GM12878 (cell line): Measurements from ENCODE around the gene C9. TPM values are rescaled to one million over a fixed set of nuclear protein-coding genes. Genes with fewer than 3 reads are reported as not detected.
A peak's percentile ranks its signal among the peaks of the same experiment; 100 is the strongest.
"Not testable (repeated sequence)": the region's sequence is repeated elsewhere in the genome, so short reads cannot be mapped to it uniquely, and the experiment has no call there.

Experiments used
- ATAC-seq: fragments of 200-7000 bp; cut with Tn5 transposase; 3 replicates; pipeline ENCODE4 v1.9.1; 2020; ENCODE audit warnings: mild to moderate bottlenecking, moderate library complexity
- BruUV-seq: library from RNA; stranded (reverse); fragments of 400-500 nt; replicated peaks from 2 replicates; lab custom pipeline; 2021; lab: Mats Ljungman, UMichigan
- CTCF ChIA-PET: fragments of 300-600 bp; sonication (Branson Sonifier 250); formaldehyde crosslinking; extraction: SDS; loops from one replicate; lab custom pipeline; 2021; ENCODE audit warnings: inconsistent platforms; lab: Yijun Ruan, JAX
- POLR2A ChIA-PET: fragments of 350-600 bp; formaldehyde crosslinking; extraction: SDS; loops from one replicate; lab custom pipeline; 2021; ENCODE audit warnings: inconsistent platforms; lab: Charles Lee
- RAD21 ChIA-PET: fragments of 300-600 bp; sonication (Branson Sonifier 250); formaldehyde crosslinking; loops from one replicate; lab custom pipeline; 2023; ENCODE audit warnings: antibody characterized with exemption; ENCODE audit not compliant: unreplicated experiment; lab: Charles Lee
- SMC1A ChIA-PET: fragments of 300-600 bp; sonication (Branson Sonifier 250); formaldehyde crosslinking; loops from one replicate; lab custom pipeline; 2023; ENCODE audit not compliant: unreplicated experiment, uncharacterized antibody; lab: Charles Lee
- DNase-seq: peaks from one replicate; pipeline ENCODE4 v3.0.0-alpha.2; 2011; ENCODE audit warnings: low read depth, low spot score
- FAIRE-seq: peaks from 3 replicates; lab custom pipeline; 2011; peaks lifted over from hg19 to GRCh38; lab: Jason Lieb, UNC
- H2AFZ ChIP-seq: 2 replicates; pipeline ENCODE4 v1.6.0; 2011; ENCODE audit warnings: low read depth, low read length, control low read depth; ENCODE audit not compliant: control insufficient read depth
- H3K27ac ChIP-seq: 2 replicates; pipeline ENCODE4 v1.5.1; 2011; ENCODE audit warnings: control low read depth; ENCODE audit not compliant: control insufficient read depth, insufficient read depth
- H3K27me3 ChIP-seq, 2 experiments: replicated peaks in 1 of 2; 2 replicates each; pipeline versions ENCODE4 v1.6.0 to v1.6.1; 2011; ENCODE audit warnings: low read length in 1 of 2; ENCODE audit not compliant: control insufficient read depth in 2 of 2, insufficient read depth in 2 of 2
- H3K36me3 ChIP-seq, 2 experiments: 2 replicates each; pipeline ENCODE4 v1.5.1; 2011; ENCODE audit warnings: low read length in 1 of 2; ENCODE audit not compliant: control insufficient read depth in 2 of 2, insufficient read depth in 2 of 2
- H3K4me1 ChIP-seq: 2 replicates; pipeline ENCODE4 v1.6.1; 2011; ENCODE audit warnings: mild to moderate bottlenecking, low read length, moderate library complexity, mixed read lengths; ENCODE audit not compliant: control insufficient read depth, insufficient read depth
- H3K4me2 ChIP-seq: 2 replicates; pipeline ENCODE4 v1.6.0; 2011; ENCODE audit warnings: control low read depth; ENCODE audit not compliant: control insufficient read depth, insufficient read depth
- H3K4me3 ChIP-seq: fragments of 200-600 bp; sonication (generic); 2 replicates; pipeline ENCODE4 v1.5.1; 2016
- H3K79me2 ChIP-seq: 2 replicates; pipeline ENCODE4 v1.6.0; 2011; ENCODE audit warnings: low read length; ENCODE audit not compliant: control insufficient read depth, insufficient read depth
- H3K9ac ChIP-seq: 2 replicates; pipeline ENCODE4 v1.8.0; 2011; ENCODE audit warnings: low read length, control low read depth, mixed read lengths; ENCODE audit not compliant: control insufficient read depth, insufficient read depth
- H3K9me3 ChIP-seq: replicated peaks from 3 replicates; pipeline ENCODE4 v1.5.1; 2011; ENCODE audit warnings: mild to moderate bottlenecking, low read length; ENCODE audit not compliant: control insufficient read depth, insufficient read depth
- H4K20me1 ChIP-seq: 2 replicates; pipeline ENCODE4 v1.6.0; 2011; ENCODE audit not compliant: control insufficient read depth, insufficient read depth
- ASH2L ChIP-seq: fragments of 300-600, 200-600 bp; sonication (generic); IDR thresholded peaks from 2 replicates; pipeline ENCODE4 v1.6.1; 2017; ENCODE audit warnings: low read depth, mild to moderate bottlenecking, borderline replicate concordance
- CHD4 ChIP-seq: fragments of 200-600 bp; sonication (generic); IDR thresholded peaks from 2 replicates; pipeline ENCODE4 v1.6.1; 2016; ENCODE audit warnings: mild to moderate bottlenecking
- GABPA ChIP-seq: IDR thresholded peaks from 2 replicates; pipeline ENCODE4 v1.6.1; 2014; ENCODE audit warnings: antibody characterized with exemption, low read depth, mild to moderate bottlenecking, inconsistent platforms
- MYB ChIP-seq: fragments of 150-350 bp; IDR thresholded peaks from 2 replicates; pipeline ENCODE4 v1.6.1; 2014; ENCODE audit warnings: mild to moderate bottlenecking, low read depth, low read length, borderline replicate concordance
- NFIC ChIP-seq: IDR thresholded peaks from 2 replicates; pipeline ENCODE4 v1.6.1; 2012; ENCODE audit warnings: low read depth, mild to moderate bottlenecking, inconsistent platforms, low read length, moderate library complexity
- NFYA ChIP-seq: IDR thresholded peaks from 2 replicates; pipeline ENCODE4 v1.6.1; 2011; ENCODE audit warnings: low read depth, mild to moderate bottlenecking, low read length, improper control_type of control experiment, borderline replicate concordance
- POU2F2 ChIP-seq: IDR thresholded peaks from 3 replicates; pipeline ENCODE4 v1.6.1; 2011; ENCODE audit warnings: low read depth, mild to moderate bottlenecking, low read length, borderline replicate concordance
- SPI1 ChIP-seq: IDR thresholded peaks from 2 replicates; pipeline ENCODE4 v1.6.1; 2011; ENCODE audit warnings: low read depth, mild to moderate bottlenecking, low read length, moderate library complexity, borderline replicate concordance; ENCODE audit not compliant: insufficient read depth
- YBX1 ChIP-seq: fragments of 450-650 bp; IDR thresholded peaks from 2 replicates; pipeline ENCODE4 v1.6.1; 2016; ENCODE audit warnings: antibody characterized with exemption
- ZNF274 ChIP-seq: IDR thresholded peaks from one replicate; pipeline ENCODE4 v1.8.0; 2011; ENCODE audit not compliant: insufficient read length, insufficient read depth
- WGBS: methylation state at CpG from one replicate; pipeline ENCODE4 v1.1.6; 2016; ENCODE audit warnings: low lambda C conversion rate; ENCODE audit not compliant: insufficient replicate concordance, insufficient coverage; ENCODE audit errors: missing lambda C conversion rate; 5-methylcytosine and 5-hydroxymethylcytosine counted together
- in situ Hi-C: fragments of 300-500 bp; cut with MboI; formaldehyde crosslinking; loops from 9 replicates; pipeline ENCODE4 v1.14.3; 2018; ENCODE audit warnings: mixed read lengths
- intact Hi-C: fragments of 100-400 bp; cut with micrococcal nuclease; formaldehyde crosslinking; loops from one replicate; pipeline ENCODE4 v1.14.2; 2022; ENCODE audit not compliant: unreplicated experiment
- polyA plus RNA-seq, 11 experiments: library from polyadenylated mRNA; depleted of rRNA in 4 of 11; unstranded in 6 of 11; stranded (reverse) in 5 of 11; fragments of >200 nt; fragmentation: Nextera tagmentation in 4 of 11; fragmentation: Illumina TruSeq in 1 of 11; extraction: Ambion mirVana in 4 of 11; extraction: Trizol in 1 of 11; gene quantifications; 1 replicate in 1 of 11; 2 replicates in 10 of 11; pipeline versions ENCODE4 v1.2.1 to v1.2.3, GENCODE V29; 2011 to 2016; ENCODE audit warnings: inconsistent platforms in 2 of 11, missing spikeins in 2 of 11, low read depth in 1 of 11
- total RNA-seq, 4 experiments: library from RNA; depleted of rRNA in 3 of 4; stranded (reverse); fragments of >200 nt in 3 of 4; fragmentation: Illumina TruSeq in 1 of 4; extraction: Trizol in 1 of 4; gene quantifications; 2 replicates each; pipeline versions ENCODE4 v1.2.1 to v1.2.3, GENCODE V29; 2013 to 2021

Gene C9
- total and polyA plus RNA-seq, 10 of the 15 experiments (the other 5 are each of a cell fraction or from before 2014, with no cell fraction given) = 0.54 TPM; not detected in 9

DNA sequence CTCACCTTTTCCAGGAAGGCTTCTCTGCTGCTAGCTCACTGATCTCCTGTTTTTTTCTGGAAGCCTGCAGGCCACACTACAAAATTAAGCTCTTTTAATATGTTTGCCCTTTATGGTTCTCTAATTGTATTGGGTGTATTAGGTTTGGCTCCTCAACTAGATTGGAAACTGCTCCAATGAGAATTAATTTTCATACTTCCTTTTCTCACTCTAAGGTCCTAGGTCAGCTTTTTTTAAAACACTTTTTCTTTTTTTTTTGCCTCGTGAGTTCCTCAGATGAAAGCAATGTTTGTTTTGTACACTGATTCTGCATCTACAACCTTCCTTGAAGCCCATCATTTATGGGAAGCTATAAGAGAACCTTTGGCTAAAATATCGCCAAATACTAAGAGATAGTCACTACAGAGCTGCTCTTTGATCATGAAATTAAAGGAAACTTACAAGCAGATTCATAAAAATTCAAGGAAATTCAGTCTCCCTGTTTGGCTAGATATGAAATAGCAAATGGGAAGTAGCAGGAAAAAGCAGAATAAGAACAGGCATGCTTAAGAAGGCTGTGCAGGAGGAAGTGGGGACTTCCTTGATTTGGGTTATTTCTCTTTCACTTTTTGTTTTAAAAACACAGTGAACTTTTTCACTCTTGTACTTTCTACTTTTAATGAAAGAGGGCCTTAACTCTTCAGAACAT is 89.8 kb downstream of the C9 start (continued):
- TF ChIP-seq GABPA (peak; percentile 35; the same call in 1 of the 2 replicates), POU2F2 (no peak), NFYA (no peak), SPI1 (peak; percentile 86), YBX1 (no peak), NFIC (0 out of 2 replicates have a peak, but pooled peaks have one; percentile 20)

DNA sequence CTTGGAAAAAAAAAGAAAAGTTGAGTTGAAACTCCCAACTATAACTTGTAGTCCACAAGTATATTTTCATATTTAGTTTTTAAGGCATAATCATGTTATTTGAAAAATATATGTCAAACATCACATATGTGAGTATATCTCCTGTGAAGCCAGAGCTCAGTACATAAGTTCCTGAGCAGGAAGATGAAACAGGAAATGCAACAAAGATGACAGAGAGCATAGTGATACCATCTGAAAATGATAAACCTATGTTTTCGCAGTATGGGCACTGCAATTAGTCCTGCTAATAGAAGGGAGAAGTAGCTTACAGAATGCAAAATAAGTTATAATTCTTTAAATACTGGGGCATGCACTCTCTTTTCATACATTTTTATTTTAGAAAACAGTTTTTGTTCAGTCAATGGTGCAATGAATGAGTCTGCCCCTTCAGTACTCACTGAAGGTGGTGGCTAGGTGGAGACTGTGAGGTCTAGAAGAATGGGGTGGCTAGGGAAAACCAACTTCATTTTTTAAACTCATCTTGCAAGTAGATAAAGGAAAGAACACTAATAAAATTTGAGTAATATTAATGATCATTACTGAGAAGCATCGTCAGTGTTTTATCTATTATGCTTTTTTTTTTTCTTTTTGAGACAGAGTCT is 90.9 kb downstream of the C9 start:
- H2AFZ ChIP-seq = no peak overlapping the region
- FAIRE-seq (no peak), DNase-seq (no peak), ATAC-seq (no peak)
- TF ChIP-seq ZNF274 (no peak), ASH2L (no peak), CHD4 (no peak), MYB (no peak)
- no peaks in the 10 kb centered on the region for H4K20me1 ChIP-seq
- CTCF ChIA-PET = interaction anchor here (0.8 to 3.6 kb wide), 3 partner anchors 9 to 55 kb away, joined by 4 to 34 read pairs (median 8); partner anchors contain the start of gene FYB1
- no TSS peak for BruUV-seq
- 66% methylated on average over 2 of the region's 2 CpGs for WGBS
- in situ Hi-C loops (no loop called here), intact Hi-C loops (no loop called here)
- H3K9me3 ChIP-seq = no peaks in the 10 kb centered on the region; the same call in 1 of the 3 replicates
- no peaks in the 10 kb centered on the region for H3K36me3 ChIP-seq
- H3K4me3 ChIP-seq = no peak overlapping the region
- H3K27me3 ChIP-seq = no peaks in the 10 kb centered on the region
- no peak overlapping the region for H3K27ac ChIP-seq
- H3K79me2 ChIP-seq = no peaks in the 10 kb centered on the region; the same call in 1 of the 2 replicates
- POLR2A ChIA-PET = interaction anchor here (1.3 kb wide), 1 partner anchor 9 kb away, joined by 3 read pairs; no protein-coding TSS in a partner anchor
- H3K4me1 ChIP-seq = 0 out of 2 replicates have a peak, but pooled peaks cover 3% of the 10 kb centered on the region
- no peak overlapping the region for H3K4me2 ChIP-seq
- SMC1A ChIA-PET = interaction anchor here (1.2 to 4.6 kb wide), 9 partner anchors 9 to 201 kb away, joined by 3 to 31 read pairs (median 9); partner anchors contain the start of gene FYB1
- RAD21 ChIA-PET = interaction anchor here (0.9 to 2.3 kb wide), 3 partner anchors 56 to 99 kb away, joined by 3 to 15 read pairs (median 3); no protein-coding TSS in a partner anchor
- no peak overlapping the region for H3K9ac ChIP-seq

DNA sequence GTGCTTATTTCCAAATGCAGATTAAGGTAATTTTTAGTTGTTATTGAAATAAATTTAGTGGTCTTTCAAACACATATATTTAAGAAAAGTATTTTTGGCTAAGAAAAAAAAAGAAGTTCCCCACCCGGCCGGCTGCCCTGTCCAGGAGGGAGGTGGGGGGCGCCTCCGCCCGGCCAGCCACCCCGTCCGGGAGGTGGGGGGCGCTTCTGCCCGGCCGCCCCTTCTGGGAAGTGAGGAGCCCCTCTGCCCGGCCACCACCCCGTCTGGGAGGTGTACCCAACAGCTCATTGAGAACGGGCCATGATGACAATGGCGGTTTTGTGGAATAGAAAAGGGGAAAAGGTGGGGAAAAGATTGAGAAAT is 91.4 kb downstream of the C9 start:
- WGBS = 87% methylated on average over 12 of the region's 14 CpGs
- H3K27me3 ChIP-seq, H4K20me1 ChIP-seq, POLR2A ChIA-PET, H3K79me2 ChIP-seq, BruUV-seq, intact Hi-C loops, H3K36me3 ChIP-seq, ATAC-seq, in situ Hi-C loops, H3K27ac ChIP-seq, DNase-seq, RAD21 ChIA-PET, H3K9me3 ChIP-seq, H2AFZ ChIP-seq, FAIRE-seq, H3K4me3 ChIP-seq, H3K9ac ChIP-seq, H3K4me1 ChIP-seq, H3K4me2 ChIP-seq: not testable (repeated sequence)
- ChIA-PET CTCF (interaction anchor here (2.0 to 3.6 kb wide), 2 partner anchors 9 to 55 kb away, joined by 8 to 34 read pairs; partner anchors contain the start of gene FYB1), SMC1A (interaction anchor here (3.1 to 4.6 kb wide), 4 partner anchors 8 to 55 kb away, joined by 9 to 31 read pairs (median 24); partner anchors contain the start of gene FYB1)
